HepG2 (cell line): ENCODE results near the gene LST1. TPM values are rescaled to one million over a fixed set of nuclear protein-coding genes. Genes with fewer than 3 reads are reported as not detected.

Experiments used
- FOXA1 ChIP-seq, 2 experiments: fragments of 450-650 bp in 1 of 2; sonication (generic) in 1 of 2; formaldehyde crosslinking in 1 of 2; IDR thresholded peaks; 2 replicates each; pipeline versions ENCODE4 v1.4.0 to v1.6.1; 2016 to 2020; ENCODE audit warnings: missing genetic modification reagents in 1 of 2
- GABPA ChIP-seq, 2 experiments: IDR thresholded peaks; 2 replicates each; pipeline ENCODE4 v1.6.1; 2011 to 2016; ENCODE audit warnings: low read depth in 2 of 2, low read length in 1 of 2, missing biosample characterization in 1 of 2, missing genetic modification characterization in 1 of 2
- HMG20B ChIP-seq: conservative IDR thresholded peaks from 2 replicates; pipeline ENCODE4 v1.6.1; 2016; ENCODE audit warnings: missing genetic modification reagents, missing compliant biosample characterization
- HNRNPH1 ChIP-seq: fragments of 200-400 bp; formaldehyde crosslinking; optimal IDR thresholded peaks from 2 replicates; pipeline ENCODE3; 2017; ENCODE audit warnings: mild to moderate bottlenecking, low read depth, low read length
- HNRNPLL ChIP-seq: fragments of 200-400 bp; formaldehyde crosslinking; IDR thresholded peaks from 2 replicates; pipeline ENCODE4 v1.6.1; 2017; ENCODE audit warnings: mild to moderate bottlenecking, low read depth, low read length; ENCODE audit not compliant: poor library complexity, severe bottlenecking
- IKZF5 ChIP-seq: IDR thresholded peaks from 2 replicates; pipeline ENCODE4 v1.6.1; 2018; ENCODE audit warnings: missing genetic modification reagents, mild to moderate bottlenecking, missing compliant biosample characterization
- MED8 ChIP-seq: sonication (generic); formaldehyde crosslinking; IDR thresholded peaks from 2 replicates; pipeline ENCODE4 v1.8.1; 2023; ENCODE audit warnings: mild to moderate bottlenecking, missing genetic modification reagents; ENCODE audit not compliant: insufficient replicate concordance
- NFRKB ChIP-seq: fragments of 450-650 bp; IDR thresholded peaks from 2 replicates; pipeline ENCODE4 v1.6.1; 2017
- PHF8 ChIP-seq: sonication (generic); formaldehyde crosslinking; IDR thresholded peaks from 2 replicates; pipeline ENCODE4 v1.5.0; 2020; ENCODE audit warnings: missing genetic modification reagents
- TAF15 ChIP-seq: fragments of 200-400 bp; formaldehyde crosslinking; IDR thresholded peaks from one replicate; pipeline ENCODE4 v1.6.1; 2018; ENCODE audit warnings: mild to moderate bottlenecking, low read depth, low read length; ENCODE audit not compliant: poor library complexity, severe bottlenecking
- ZNF232 ChIP-seq: sonication (generic); formaldehyde crosslinking; IDR thresholded peaks from 2 replicates; pipeline ENCODE4 v1.4.0; 2020; ENCODE audit warnings: missing genetic modification reagents, borderline replicate concordance
- ZNF251 ChIP-seq: sonication (generic); formaldehyde crosslinking; IDR thresholded peaks from 2 replicates; pipeline ENCODE4 v1.9.0; 2021; ENCODE audit warnings: mild to moderate bottlenecking, missing genetic modification reagents
- ZNF33B ChIP-seq: sonication (generic); formaldehyde crosslinking; IDR thresholded peaks from 2 replicates; pipeline ENCODE4 v1.5.1; 2020; ENCODE audit warnings: mild to moderate bottlenecking, missing genetic modification reagents
- ZNF407 ChIP-seq: sonication (generic); formaldehyde crosslinking; IDR thresholded peaks from one replicate; pipeline ENCODE4 v1.5.1; 2020; ENCODE audit warnings: mild to moderate bottlenecking, missing genetic modification reagents; ENCODE audit errors: not compliant biosample characterization
- polyA plus RNA-seq, 8 experiments: library from polyadenylated mRNA; depleted of rRNA in 3 of 8; stranded (reverse) in 7 of 8; unstranded in 1 of 8; fragments of >200 nt; fragmentation: Illumina TruSeq in 4 of 8; extraction: Trizol in 4 of 8; gene quantifications; 2 replicates each; pipeline versions ENCODE4 v1.2.1 to v1.2.3, GENCODE V29; 2011 to 2016; ENCODE audit warnings: low read depth in 4 of 8, missing spikeins in 1 of 8, mixed read lengths in 1 of 8; ENCODE audit not compliant: insufficient read depth in 1 of 8
- total RNA-seq, 5 experiments: library from RNA; depleted of rRNA; stranded (reverse); fragments of >200 nt; fragmentation: Illumina TruSeq; extraction: Trizol; gene quantifications; 2 replicates each; pipeline ENCODE4 v1.2.3, GENCODE V29; 2016; ENCODE audit warnings: low read depth in 1 of 5
- TF ChIP-seq, protein P1 (sequence below): sonication (generic); formaldehyde crosslinking; IDR thresholded peaks from 2 replicates; pipeline ENCODE4 v1.5.0; 2020; ENCODE audit warnings: missing genetic modification reagents
- TF ChIP-seq, protein P2 (sequence below): sonication (generic); formaldehyde crosslinking; IDR thresholded peaks from 2 replicates; pipeline ENCODE4 v1.4.0; 2020; ENCODE audit warnings: missing genetic modification reagents

LST1 gene
- total and polyA plus RNA-seq, 2 of the 13 experiments (the other 11 are each of a cell fraction or from before 2014, with no cell fraction given), result not detected

DNA sequence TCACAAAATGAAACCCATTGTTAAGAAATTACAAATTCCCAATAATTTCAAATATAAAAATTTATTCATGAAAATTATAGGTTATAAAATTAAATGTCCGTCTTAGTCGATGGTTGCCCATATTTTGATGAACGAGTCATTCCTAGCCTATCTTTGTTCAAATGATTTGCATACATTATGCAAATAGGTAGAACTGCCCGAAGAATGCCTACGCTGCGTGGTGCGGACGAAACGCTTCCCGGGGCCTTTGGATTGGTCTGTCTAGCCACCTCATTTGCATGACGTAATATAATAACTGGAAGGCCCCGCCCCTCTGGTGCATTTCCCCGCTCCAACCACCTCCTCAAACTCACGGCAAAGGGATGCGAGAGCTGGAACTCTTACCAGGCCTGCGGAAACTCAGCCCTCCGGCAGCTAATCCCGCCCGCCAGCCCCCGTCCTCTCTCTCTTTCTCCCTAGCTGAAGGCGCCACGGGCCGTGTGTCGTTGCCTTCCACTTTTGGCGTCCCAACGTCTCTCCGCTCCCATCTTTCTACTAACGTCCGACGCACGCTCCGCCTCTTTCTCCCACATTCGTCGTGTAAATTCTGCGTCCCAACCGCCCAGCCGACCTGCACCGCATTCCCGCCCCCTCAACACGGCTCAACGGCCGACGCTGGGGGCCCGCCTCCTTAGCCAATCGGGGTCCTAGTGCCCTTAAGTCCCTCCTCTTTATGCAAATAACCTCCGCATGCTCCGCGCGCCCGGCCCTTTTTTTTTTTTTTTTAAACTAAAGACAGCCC, 33.9 kb downstream of the LST1 start (continued):
- TF ChIP-seq FOXA1 (IDR thresholded peaks at IDR 0.05), result no peak
- TF ChIP-seq FOXA1 (CRISPR knock-in tag; IDR thresholded peaks at IDR 0.05), result peak; percentile 63; the same call in 1 of the 2 replicates
- TF ChIP-seq IKZF5 (CRISPR knock-in tag), result no peak
- peak; percentile 66 for TF ChIP-seq HNRNPH1
- no peak for TF ChIP-seq GABPA (IDR thresholded peaks at IDR 0.05; ENCODE audit: low read depth, low read length)
- TF ChIP-seq GABPA (CRISPR knock-in tag; IDR thresholded peaks at IDR 0.05; ENCODE audit: low read depth), result peak; percentile 61
- TF ChIP-seq, protein P1, sequence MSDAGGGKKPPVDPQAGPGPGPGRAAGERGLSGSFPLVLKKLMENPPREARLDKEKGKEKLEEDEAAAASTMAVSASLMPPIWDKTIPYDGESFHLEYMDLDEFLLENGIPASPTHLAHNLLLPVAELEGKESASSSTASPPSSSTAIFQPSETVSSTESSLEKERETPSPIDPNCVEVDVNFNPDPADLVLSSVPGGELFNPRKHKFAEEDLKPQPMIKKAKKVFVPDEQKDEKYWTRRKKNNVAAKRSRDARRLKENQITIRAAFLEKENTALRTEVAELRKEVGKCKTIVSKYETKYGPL, result peak; percentile 53; the same call in 1 of the 2 replicates
- peak; percentile 99 for TF ChIP-seq HNRNPLL
- TF ChIP-seq, protein P2, sequence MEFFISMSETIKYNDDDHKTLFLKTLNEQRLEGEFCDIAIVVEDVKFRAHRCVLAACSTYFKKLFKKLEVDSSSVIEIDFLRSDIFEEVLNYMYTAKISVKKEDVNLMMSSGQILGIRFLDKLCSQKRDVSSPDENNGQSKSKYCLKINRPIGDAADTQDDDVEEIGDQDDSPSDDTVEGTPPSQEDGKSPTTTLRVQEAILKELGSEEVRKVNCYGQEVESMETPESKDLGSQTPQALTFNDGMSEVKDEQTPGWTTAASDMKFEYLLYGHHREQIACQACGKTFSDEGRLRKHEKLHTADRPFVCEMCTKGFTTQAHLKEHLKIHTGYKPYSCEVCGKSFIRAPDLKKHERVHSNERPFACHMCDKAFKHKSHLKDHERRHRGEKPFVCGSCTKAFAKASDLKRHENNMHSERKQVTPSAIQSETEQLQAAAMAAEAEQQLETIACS (CRISPR knock-in tag), result no peak
- TF ChIP-seq PHF8 (CRISPR knock-in tag), result peak; percentile 65; the same call in 1 of the 2 replicates
- no peak for TF ChIP-seq MED8 (CRISPR knock-in tag)
- TF ChIP-seq ZNF251 (CRISPR knock-in tag), result peak; percentile 42; the same call in 1 of the 2 replicates
- no peak for TF ChIP-seq HMG20B (CRISPR knock-in tag)
- TF ChIP-seq ZNF407, result no peak
- TF ChIP-seq ZNF232 (CRISPR knock-in tag), result no peak
- no peak for TF ChIP-seq TAF15
- no peak for TF ChIP-seq NFRKB
- TF ChIP-seq ZNF33B, result no peak
